ENCODE results near the gene ZNFX1. TPM values are rescaled to one million over a fixed set of nuclear protein-coding genes. Genes with fewer than 3 reads are reported as not detected.
A peak's percentile ranks its signal among the peaks of the same experiment; 100 is the strongest.
"Not testable (repeated sequence)": the region's sequence is repeated elsewhere in the genome, so short reads cannot be mapped to it uniquely, and the experiment has no call there.

The ZNFX1 gene
- total RNA-seq = 24.0 TPM
- long read RNA-seq, full-length matches to known transcripts = 3 of 65 reads
- long read RNA-seq, partial matches to known transcripts = 52 of 65 reads
- long read RNA-seq, other reads (novel, unspliced or antisense) = 10 of 65 reads

DNA sequence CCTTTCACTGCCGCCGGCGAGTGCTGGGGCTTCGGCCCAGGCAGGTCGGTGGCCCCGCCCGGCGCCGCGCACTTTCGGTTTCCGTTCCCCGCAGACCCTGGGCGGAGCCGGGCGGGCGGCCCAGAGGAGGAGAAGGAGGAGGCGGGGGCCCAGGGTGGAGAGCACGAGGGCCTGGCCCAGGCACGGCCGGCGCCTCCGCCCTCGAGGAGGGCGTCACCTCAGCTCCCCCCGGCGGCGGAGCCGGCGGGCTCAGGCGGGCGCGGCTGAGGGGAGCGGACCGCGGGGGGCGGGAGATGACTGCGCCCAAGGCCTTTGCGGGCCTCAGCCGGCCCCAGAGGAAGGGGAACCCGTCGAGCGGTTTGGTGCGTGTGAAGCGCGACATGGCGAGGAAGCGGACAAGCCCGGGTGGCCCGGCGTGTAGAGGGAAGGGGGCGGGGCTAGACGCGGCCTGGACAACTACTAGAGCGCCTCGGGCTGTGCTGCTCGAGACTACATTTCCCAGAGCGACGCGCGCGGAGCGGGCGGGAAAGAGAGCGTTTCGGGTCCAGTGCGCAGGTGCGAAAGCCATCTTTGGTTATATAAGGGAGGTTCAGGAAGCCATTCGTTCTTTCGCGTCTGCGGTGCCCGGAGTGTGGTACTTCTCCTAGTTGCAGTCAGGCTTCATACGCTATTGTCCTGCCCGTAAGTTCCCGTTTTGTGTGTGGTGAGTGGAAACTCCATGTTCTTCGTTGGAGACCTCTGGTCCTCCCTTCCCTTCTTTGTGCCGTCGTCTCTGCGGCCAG, at the start of gene ZNFX1:
Gene ZNFX1, minus strand, starts transcription at position 22 of the 782 bp plus-strand sequence. CDS start 2,218 bp downstream, outside the sequence.
- intact Hi-C loops (cut with DNase I) = loop anchor here (1.0 to 2.0 kb wide), 2 partner anchors 59 to 90 kb away; partner anchors contain the start of genes DDX27 and STAU1
- DNase-seq (ENCODE audit: low spot score) = peak; percentile 99

DNA sequence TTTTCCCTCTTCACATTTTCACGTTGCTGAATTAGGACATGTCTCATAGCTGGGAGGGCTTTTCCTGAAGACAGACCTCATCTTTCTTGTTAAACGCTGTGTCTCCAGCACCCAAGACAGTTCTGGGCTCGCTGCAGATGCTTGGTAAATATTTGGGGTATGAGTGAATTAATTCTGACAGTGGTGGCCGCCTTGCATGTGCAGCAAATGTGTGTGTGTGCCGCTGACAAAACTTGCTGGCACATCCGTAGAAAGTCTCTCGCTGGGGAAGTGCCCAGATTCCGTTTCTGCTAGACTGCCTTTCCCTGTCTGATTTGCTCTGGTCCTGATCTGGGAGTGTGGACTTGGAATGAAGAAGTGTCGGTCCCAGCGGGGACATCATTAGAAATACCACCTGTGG, 48.2 kb upstream of the ZNFX1 start:
- intact Hi-C loops (cut with DNase I) = no loop called here
- no peak for DNase-seq (ENCODE audit: low spot score)

DNA sequence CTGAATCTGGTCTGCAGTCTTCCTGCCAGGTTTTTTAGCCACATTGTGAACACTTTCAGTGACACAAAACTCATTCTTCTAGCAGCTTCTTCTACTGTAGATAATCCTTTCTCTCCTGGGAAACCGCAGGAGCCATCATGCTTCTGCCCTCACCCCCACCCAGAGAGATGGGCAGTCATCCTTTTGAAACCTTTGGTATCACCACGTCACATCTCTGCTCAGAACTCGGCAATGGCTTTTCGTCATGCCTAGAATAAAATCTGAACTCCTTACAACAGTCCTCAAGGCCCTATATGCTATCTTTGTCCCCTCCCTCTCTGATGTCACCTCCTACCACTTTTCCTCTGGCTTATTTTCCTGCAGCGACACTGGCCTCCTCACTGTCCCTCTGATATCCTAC, 46.4 kb upstream of the ZNFX1 start:
- DNase-seq (ENCODE audit: low spot score) = no peak
- intact Hi-C loops (cut with DNase I) = no loop called here

DNA sequence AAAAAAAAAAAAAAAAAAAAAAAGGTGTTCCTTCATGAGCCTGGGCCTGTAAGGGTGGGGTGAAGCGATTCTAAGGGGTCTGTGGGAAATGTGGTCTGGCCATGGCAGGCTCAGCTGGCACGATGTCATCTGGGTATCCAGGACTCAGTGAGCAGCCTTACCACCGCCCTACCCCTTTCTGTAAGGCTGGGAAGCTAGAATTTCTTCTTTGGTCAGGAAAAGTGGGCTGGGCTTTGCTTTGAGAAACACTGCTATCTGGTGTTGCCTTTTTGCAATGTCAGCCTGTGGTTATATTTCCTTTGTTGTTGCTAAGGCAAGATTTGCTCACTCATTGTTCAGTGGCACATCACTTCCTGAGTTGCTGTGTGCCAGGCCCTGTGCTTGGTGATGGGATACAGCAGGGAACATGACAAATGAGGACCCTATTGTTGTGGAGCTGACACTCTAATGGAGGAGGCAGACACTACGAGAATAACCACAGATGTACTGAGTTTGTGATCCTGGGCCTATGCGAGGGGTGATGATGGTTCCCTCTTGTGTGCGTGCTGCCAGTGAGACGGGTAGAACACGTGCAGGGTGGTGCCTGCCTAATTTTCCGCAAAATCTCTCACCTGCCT, 45.9 kb upstream of the ZNFX1 start:
- DNase-seq (ENCODE audit: low spot score) = no peak
- intact Hi-C loops (cut with DNase I) = no loop called here

DNA sequence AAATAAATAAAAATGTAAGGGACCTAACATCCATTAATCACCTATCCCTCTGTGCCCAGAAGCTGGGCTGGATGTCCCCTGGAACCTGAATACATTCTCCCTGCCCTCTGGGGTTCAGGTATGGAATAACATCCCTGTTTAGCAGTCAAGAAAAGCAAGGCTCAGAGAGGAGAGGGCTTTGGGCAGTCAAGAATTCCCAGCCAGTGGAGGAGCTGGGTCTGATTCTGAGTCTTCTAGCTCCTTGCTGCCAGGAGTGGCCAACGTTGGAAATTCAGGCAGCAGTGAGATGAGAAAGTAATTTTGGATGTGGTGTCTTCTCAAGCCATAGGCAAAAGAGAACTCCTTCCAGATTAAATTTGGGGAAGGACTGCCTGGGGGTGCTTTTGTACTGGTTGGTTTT, 42.6 kb upstream of the ZNFX1 start:
- intact Hi-C loops (cut with DNase I) = no loop called here
- DNase-seq (ENCODE audit: low spot score) = no peak

DNA sequence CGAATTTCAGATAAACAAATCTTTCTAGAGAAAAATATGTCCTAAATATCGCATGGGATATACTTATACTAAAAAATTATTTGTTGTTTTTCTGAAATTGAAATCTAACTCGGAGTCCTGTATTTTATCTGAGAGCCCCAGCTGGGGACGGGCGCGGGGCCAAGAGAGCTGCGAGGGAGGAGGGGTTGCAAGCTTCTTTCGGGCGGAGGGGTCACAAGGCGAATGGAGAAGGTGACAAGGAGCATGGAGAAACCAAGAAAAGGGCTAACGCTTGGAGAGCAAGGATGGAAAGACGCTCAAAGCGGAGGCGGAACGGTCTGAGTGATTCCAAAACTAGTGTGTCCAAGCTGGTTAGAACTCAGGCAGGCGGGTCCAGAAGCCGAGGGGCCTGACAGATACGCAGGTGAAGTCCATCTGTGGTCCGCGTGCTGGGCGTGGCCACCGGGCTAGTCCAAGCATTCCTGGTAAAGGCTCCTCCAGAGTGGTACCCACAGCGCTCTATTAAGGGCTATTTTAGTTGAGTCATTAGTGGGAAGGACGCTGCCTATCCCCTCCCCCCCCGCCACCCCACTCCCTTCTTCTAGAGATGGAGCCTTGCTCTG, 41.5 kb upstream of the ZNFX1 start:
- intact Hi-C loops (cut with DNase I) = no loop called here
- no peak for DNase-seq (ENCODE audit: low spot score)

DNA sequence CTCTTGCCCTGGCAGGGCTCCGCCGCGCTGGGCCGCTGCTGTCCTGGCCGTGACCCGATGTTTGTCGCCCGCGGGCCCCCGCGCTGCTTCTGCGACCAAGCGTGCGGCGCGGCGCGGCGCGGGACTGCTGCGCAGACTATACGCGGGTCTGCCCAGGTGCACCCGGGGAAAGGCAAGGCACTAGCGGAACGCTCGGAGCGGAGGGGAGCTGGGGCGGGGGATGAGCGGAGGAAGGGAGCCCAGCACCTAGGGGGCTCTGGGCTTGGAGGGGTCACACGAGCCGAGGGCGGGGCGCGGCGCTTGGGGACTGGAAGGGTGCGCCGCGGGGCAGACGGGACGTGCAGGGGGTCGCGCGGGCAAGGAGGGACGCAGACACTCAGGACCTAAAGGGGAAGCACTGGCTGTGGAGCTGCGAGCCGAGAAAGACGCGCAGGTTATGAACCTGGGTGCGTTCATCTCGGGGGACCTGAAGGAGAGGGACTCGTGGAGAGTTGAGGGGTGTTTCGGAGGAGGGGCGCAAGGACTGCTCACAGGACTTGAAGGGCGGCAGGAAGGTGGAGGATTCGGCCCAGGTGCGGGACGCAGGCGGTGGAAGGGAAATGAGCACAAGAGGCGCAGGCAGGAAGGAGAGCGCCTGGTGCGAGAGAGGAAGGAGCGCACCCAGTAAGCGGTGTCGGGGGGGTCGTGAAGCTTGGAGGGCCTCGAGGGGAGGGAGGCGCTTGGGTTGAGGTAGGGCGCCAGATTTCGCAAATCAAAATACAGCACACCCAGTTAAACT, 40.8 kb upstream of the ZNFX1 start:
- intact Hi-C loops (cut with DNase I) = no loop called here
- DNase-seq (ENCODE audit: low spot score) = peak; percentile 77

DNA sequence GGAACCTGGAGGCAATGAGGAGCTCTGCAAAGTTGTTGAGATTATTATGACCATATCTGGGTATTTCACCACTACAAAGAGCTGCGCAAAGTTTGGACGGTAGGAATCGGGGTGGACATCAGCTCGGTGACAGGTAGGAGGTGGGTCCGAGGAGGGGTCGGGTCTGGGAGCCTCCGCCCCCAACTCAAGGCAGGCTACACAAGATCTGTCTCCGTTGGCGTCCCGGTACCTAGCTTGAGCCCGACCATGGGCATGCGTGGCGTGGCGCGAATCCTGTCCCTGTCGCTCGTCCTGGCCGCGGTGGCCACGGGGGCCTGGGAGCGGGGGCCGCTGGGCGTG, 40.2 kb upstream of the ZNFX1 start:
- DNase-seq (ENCODE audit: low spot score) = no peak

DNA sequence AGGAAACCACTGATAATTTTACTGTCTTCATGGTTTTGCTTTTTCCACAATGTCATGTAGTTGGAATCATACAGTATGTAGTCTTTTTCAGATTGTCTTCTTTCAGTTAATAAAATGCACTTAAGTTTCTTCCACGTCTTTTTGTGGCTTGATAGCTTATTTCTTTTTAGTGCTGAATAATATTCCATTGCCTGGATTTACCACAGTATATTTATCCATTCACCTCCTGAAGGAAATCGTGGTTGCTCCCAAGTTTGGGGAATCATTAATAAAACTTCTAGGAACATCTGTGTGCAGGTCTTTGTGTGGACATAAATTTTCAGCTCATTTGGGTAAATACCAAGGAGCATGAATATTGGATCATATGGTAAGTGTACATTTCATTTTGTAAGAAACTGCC, 38.8 kb upstream of the ZNFX1 start:
- intact Hi-C loops (cut with DNase I) = no loop called here
- no peak for DNase-seq (ENCODE audit: low spot score)

More for the DNA sequence above, 40.2 kb upstream of the ZNFX1 start:
- intact Hi-C loops (cut with DNase I) = no loop called here

DNA sequence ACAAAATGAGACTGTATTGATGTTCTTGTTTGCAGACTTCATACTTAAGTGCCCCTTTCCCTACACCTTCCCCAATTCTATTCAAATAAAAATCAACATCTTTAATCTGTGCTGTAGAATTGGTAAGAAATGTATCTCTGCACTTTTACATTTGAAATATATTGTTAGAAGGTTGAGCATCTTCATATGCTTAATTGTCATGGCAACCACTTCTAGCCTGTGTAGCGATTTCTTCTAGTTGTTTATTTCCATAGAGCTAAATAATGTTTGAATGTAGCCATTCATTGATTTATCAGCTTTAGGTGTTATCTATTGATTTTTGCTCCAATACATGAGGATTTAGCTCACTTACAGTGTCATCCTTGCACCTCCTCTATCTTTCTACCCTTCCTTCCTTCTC, 37.7 kb upstream of the ZNFX1 start:
- DNase-seq (ENCODE audit: low spot score) = no peak
- intact Hi-C loops (cut with DNase I) = no loop called here

DNA sequence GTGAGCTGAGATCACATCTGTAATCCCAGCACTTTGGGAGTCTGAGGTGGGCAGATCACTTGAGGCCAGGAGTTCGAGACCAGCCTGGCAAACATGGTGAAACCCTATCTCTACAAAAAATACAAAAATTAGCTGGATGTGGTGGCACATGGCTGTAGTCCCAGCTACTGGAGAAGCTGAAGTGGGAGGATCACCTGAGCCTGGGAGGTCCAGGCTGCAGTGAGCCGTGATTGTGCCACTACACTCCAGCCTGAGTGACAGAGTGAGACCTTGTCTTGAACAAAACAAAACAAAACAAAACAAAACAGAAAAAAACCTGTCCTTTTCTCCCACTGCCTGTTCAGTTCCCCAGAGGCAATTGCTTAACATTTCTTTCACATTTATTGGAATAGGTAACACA, 36.2 kb upstream of the ZNFX1 start:
- DNase-seq (ENCODE audit: low spot score); intact Hi-C loops (cut with DNase I): not testable (repeated sequence)

DNA sequence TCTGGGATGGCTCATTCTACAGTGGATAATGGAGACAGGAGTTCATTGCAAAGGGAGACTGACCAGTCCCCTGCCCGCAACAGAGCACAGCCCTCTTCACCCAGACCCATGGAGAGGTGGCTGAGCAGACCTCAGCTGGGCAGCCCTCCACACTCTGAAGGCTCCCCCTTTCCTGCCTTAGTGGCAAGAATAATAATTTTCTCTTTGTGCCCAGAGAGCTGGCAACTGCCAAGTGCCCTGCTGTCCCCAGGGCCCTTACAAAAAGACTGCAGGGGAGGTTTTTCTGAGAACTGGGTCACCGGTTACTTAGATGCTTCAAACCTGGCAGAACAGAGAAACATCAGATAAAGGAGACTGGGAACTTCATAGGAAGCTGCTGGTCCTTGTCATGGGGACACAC, 35.4 kb upstream of the ZNFX1 start:
- intact Hi-C loops (cut with DNase I) = no loop called here
- no peak for DNase-seq (ENCODE audit: low spot score)

DNA sequence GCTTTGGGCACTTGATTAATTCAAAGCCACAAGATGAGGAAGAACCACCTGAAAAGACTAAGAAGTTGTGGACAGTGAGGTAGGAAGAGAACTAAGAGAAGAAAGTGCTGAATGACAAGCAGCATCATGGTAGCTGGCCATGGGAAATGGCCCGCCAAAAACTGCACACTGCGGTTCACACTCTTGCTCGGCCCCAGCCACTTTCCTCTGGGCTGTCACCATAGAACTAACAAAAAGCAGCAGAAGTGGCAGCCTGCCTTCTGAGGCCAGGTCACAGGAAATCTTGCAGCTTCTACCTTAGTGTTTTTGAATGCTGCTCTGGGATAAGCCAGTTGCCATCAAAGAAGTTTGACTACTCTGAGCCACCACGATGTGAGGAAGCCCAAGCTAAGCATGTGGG, 34.8 kb upstream of the ZNFX1 start:
- DNase-seq (ENCODE audit: low spot score) = no peak
- intact Hi-C loops (cut with DNase I) = no loop called here

DNA sequence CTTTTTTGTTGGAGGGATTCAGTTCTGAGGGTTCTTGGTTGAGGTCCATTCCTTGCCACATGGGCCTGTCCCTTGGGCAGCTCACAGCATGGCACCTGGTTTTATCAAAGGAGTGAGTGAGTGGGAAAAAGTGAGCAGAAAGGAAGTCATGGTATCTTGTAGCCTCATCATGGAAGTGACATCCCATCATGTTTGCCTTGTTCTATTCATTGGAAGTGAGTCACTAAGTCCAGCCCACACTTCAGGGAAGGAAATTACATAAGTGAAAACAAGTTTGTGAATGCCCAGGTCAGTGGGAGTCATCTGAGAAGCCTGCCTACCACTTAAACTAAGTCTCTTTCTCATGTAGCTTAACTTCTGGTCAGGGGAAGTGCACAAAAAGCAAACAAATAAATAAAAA, 32.8 kb upstream of the ZNFX1 start:
- no peak for DNase-seq (ENCODE audit: low spot score)
- intact Hi-C loops (cut with DNase I) = no loop called here

DNA sequence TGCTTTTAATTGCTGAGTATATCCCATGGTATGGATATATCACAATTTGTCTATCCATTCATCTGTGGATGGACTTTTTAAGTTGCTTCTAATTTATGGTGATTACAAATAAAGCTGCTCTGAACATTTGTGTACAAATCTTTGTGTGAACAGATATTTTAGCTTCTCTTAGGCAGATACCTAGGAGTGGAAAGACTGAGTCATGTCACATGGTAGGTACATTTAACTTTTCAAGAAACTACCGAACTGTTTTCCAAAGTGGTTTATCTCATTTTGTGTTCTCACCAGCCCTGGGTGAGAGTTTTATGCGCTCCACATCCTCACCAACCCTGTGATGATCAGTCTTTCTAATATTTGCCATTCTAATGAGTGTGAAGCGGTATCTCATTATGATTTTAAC, 31.0 kb upstream of the ZNFX1 start:
- no peak for DNase-seq (ENCODE audit: low spot score)
- intact Hi-C loops (cut with DNase I) = no loop called here

DNA sequence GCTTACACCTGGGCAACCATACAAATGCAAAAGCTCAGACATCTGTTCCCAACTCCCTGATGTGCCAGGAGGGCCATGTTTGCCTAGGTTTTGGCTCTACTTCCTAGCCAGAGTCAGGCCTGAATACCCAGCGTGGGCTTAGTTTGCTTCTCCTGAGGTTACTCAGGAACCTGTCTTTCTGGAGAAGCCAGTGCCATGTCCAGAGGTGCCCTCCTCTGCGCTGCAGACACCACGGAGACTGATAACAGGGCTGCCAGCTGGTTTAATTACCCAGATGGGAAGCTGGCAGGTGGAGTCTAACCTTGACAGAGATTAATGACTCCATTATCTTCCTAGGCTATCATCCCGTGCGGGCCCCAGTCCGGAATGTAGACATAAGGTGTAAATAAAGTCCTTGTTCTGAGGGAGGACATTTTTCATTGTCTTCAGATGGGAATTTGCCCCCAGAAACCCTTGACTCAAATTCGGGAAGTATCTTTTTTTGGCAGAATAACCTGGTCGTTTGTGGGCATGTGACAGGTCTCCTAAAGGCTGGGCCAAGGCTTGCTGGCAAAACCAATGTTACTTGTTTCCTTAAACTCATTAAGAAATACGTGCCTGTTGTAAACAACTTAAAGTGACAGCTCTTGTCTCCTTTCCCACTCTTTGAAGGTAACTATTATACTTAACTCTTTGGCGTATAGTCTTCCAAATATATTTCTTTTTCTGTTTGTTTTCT, 29.2 kb upstream of the ZNFX1 start:
- intact Hi-C loops (cut with DNase I) = no loop called here
- no peak for DNase-seq (ENCODE audit: low spot score)

DNA sequence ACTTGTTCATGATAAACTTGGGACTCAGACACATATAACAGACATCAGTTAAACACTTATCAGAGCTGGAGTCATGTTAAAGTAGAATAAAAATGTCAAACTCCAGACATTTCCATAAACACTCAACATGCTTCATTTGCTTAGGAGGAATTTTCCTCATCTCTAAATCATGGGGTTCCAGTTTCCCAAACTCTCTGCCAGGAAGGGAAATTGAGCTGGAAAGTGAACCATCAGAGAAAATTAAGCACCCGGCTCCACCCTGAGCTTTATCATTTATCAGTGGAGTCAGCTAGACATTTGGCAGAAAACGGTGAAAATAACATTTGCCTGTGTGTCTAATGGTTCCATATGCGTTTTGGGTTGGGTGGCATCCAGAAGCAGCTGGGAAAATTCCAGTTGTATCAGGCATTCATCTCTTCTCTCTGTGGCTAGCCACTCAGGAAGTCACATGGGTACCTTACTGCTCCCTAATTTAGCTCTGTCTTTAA, 25.3 kb upstream of the ZNFX1 start:
- intact Hi-C loops (cut with DNase I) = no loop called here
- DNase-seq (ENCODE audit: low spot score) = no peak

DNA sequence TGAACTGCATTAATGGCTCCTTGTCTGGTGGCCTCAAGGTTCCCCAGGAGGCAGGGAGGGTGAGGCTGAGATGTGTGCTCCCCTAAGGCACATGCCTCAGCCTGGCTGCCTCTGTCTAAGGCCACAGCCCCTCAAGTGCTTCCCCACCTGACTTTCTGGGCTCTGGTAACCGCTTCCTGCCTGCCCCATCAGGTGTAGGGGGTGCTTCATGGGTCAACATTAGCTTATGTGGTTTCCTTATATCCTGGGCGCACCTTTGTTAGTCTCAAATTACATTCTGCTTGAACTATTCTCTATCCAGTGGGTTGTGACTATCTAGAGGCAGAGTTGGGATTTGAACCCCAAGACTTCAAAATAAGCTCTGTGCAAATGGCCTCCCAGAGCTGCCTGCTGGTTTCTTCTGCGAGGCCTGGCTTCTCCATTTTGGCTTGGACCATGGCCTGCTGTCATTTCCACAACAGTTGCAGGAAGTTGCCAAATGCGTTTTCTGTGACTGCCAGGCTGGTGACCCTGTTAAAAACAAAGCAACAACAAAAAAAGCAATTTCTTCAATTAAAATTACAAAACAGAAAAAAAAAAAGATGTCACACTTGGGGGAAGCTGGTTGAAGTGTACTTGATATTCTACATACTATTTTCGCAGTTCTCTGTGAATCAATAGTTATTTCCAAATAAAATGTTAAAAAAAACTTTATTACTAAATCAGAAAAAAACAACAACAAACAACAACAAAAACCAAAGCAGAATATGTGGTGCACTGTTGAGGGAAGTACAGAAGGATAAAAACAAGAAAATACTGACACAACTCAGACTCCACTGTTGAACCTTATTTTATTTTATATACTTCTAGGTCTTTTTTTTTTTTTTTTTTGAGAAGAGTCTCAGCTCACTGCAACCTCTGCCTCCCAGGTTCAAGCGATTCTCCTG, 20.0 kb upstream of the ZNFX1 start:
- intact Hi-C loops (cut with DNase I) = no loop called here
- DNase-seq (ENCODE audit: low spot score) = peak; percentile 79

Measured in cardiac septum (tissue), 1 donor.